Femur (tissue), 1 donor: ENCODE measurements around the gene HMHB1.
A peak's percentile ranks its signal among the peaks of the same experiment; 100 is the strongest.
"Not testable (repeated sequence)": the region's sequence is repeated elsewhere in the genome, so short reads cannot be mapped to it uniquely, and the experiment has no call there.

ENCODE experiments used
- DNase-seq: peaks from one replicate; pipeline ENCODE4 v3.0.0-alpha.2; 2017

HMHB1 gene

DNA sequence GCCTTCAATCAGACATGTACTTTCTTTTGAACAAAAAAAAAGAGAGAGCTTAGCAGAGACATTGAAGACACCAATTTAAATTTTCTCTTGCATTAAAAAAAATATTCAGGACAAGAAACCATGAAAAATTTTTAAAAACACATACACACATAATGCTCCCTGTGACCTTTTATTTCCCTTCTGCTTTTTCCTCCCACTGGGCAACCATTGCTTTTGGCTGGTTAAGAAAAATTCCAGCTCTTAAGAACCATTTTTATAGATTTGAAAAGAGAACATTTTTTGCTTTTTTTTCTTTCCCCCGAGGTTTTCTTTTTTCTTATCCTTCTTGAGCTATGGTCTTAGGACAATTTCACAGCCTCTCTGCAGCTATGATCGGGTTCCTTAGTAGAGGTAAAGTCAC lies 6.1 kb upstream of the HMHB1 start:
- no peak for DNase-seq

DNA sequence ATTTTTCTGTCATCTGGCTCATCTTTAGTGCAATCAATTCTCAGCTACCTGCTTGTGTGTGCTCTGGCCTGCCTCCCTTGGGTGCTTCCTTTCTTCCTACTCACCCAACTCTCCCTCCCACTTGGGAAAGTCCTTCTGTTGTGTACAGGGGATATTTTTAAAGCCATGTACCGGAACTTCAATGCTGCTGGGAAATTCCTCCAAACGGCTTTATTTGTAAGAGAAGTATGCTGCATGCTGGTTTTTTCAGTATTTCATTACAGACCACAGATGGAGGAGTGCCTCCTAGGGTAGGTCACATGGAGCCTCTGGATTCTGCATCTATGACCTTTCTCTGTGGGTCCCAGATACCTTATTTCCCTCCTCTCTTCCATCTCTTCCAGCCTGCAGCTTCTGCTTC lies 5.4 kb upstream of the HMHB1 start:
- DNase-seq: no peak

DNA sequence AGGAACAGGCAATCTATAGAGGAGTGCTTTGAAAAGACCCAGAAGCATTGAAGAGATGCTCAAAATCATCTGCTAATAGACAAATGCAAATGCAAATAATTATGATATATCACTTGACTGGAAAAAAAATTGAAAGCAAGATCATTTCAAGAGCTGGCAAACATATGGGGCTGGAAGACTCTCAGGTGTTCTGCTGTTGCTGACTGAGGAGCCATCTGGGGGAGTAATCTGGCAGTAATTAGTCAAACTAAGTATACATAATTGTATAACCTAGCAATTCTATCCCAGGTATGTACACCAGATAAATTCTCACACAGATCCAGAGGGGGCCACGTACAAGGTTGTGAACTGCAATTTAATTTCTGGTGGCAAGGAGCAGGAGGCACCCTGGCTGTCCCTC lies 4.6 kb upstream of the HMHB1 start:
- DNase-seq: no peak

DNA sequence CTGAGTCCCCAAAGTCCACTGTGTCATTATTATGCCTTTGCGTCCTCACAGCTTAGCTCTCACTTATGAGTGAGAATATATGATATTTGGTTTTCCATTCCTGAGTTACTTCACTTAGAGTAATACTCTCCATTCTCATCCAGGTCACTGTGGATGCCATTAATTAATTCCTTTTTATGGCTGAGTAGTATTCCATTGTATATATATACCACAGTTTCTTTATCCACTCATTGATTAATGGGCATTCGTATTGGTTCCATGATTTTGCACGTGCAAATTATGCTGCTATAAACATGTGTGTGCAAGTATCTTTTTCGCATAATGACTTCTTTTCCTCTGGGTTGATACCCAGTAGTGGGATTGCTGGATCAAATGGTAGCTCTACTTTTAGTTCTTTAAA lies 4.4 kb downstream of the HMHB1 start:
- not testable (repeated sequence) for DNase-seq

DNA sequence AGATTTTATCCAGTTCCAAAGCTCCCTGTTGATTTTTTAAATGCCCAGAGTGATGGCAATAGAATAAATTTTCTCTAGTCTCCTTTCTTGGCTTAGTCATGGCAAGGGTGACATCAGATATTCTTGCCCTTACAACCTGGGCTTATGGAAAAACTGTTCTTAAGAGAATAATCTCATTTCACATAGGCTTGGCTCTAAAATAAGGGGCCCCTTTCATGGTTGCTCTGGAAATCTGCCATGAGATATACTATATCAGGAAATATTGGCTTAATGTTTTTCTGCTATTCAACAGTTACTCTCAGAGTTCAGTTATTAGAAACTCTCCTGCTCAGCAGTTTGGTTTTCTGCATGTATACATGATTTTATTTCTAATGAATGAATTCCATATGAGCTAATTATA lies 7.8 kb downstream of the HMHB1 start:
- no peak for DNase-seq

DNA sequence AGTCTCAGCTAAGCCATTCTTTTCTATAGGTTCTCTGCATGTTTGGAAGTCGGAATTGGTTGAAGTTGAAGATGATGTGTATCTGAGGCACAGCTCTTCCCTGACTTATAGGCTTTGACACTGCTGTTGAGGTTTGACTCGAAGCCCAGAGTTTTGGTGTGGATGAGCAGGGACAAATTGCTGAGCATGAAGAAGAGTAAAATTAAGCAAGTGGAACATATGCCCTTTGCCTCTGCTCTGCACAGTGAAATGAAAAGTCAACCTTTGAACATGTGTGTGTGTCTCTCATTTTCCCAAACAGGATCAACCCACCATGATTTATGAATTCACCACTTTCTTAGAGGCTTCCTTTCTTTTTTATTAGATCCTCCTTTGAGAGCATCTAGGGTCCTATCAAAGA lies 8.5 kb downstream of the HMHB1 start:
- DNase-seq: no peak

DNA sequence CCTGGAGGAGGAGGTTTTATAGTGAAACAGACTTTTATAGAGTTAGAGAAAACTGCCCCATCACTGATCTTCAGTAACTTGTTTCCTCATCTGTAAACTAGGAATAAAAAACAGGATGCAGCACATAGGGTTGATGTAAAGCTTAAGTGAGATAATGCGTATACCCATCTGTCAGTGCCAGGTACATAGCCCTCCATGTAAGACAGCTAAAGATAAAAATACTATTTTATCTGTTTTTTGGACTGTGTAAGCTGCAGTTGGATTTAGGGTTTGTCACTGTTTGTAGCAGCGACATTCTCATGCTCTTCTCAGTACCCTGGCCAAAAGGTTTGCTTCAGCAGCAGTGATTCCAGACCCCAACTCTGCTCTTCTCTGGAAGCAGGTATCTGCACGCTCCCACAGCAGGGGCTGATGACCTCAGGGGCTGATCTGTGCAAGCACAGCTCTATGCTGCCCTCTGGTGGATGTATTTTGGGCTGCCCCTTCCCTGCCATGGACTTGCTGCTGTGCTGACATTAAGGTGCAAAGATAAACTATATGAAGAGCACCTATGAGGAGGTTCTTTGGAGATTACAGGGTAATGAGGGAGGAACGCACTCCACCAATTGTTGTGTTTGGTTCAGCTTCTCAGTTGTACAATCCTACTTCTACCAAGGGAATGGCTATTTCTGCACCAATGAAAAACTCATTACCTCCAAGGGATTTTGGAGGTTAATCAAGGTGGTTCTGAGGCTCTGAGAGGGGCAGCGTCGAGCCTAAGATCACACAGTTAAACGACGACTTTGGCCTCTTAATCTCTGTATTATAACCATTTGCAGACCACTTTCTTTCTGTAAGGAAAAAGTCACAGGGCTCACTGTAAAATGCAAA lies 13.1 kb downstream of the HMHB1 start:
- peak; percentile 86 for DNase-seq

DNA sequence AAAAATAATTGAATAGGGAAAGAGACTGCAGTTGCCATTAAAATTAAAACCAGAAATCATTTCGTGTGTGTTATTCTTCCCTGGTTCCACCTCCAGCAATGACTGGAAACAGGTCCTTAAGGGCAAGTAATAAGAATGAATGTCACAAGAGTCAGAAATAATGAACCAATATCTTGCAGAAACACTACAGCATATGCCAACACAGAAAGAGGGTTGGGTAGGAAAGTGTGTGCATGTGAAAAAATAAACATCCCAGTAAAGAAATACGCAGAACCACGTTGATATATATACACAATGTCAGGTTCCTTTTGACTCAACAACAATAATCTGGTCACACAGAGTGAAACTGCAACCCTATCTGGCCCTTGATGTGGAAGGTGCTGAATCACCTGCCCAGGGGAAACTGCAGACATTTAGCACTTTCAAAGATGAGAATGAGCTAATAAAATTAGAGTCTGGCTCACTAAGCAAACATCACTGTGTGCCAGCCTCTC lies 15.0 kb downstream of the HMHB1 start:
- no peak for DNase-seq

DNA sequence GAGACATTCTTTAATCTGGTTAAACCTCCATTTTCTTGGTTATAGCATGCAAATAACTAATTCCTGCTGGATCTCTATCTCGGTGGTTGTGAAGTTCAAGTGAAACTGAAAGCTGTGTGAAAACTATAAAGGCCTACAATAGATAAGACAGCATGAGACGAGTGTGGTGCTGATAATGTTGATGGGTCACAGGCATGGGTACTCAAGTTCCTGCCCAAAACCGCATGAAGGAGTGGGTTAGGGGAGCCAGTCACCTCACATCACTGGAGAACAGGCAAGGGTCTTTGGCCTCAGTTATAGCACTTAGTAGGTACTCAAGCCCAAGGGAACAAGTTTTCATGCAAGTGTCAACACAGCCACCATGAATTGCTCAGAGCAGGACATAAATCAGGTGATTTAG lies 16.7 kb downstream of the HMHB1 start:
- DNase-seq: no peak

DNA sequence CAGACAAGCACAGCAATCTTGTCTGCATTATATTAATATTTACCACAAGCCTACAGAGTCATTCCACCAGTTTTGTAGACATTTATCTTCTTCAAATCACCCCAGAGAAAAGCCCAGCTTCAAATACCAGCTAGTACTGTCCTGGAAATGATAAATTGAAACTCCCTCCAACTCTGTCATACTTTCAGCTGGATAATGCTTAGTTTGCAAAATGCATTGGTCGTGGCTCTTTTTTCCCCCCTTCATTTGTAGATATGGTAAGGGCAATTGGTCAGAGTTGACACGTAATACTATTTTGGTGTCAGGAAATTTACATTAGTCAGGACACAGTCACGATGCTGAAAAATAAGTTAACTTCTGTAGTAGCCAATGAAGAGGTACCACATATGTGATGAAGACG lies 21.2 kb downstream of the HMHB1 start:
- DNase-seq: no peak

DNA sequence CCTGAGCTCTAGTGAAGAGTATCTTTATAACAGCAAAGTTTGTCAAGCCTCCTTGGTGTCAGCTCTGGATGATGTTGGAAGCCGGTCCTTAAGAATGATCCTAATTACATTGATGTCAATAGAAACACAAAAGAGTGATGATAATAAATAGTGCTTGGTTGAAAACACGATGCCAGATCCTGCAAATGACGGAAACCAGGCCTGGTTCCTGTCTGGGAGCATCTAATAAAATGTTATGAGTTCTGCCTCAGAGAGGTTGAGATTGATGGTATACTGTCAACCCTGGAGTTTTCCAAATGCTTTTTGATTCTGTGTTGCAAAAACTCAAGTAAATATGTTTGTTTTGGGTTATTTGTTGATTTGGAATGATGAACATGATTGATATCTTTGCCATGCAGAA lies 23.3 kb downstream of the HMHB1 start:
- no peak for DNase-seq

DNA sequence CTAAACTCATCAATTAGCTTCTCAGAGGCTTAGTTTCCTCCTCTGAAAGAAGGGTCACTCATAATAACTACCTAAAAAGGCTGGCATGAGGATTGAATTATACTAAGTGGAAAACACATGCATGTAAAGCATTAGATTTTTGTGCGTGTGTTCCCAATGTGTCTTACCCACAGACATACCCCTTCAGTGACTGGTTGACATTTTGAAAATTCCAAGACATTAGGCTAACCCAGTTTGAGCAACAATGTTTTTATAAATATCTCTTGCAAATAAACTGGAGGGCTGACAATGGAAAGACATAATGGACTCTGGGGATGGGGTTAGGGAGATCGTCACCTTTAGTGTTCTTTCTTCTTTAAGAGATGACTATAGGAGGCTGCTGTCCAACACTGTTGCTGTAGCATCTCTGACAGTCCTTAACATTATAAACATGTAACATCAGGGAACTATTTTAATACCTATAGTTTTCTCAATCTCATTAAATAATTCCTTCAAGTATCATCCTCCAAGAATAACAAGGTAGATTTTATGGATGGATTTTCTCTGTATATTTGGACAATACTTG lies 24.3 kb downstream of the HMHB1 start:
- DNase-seq: no peak

DNA sequence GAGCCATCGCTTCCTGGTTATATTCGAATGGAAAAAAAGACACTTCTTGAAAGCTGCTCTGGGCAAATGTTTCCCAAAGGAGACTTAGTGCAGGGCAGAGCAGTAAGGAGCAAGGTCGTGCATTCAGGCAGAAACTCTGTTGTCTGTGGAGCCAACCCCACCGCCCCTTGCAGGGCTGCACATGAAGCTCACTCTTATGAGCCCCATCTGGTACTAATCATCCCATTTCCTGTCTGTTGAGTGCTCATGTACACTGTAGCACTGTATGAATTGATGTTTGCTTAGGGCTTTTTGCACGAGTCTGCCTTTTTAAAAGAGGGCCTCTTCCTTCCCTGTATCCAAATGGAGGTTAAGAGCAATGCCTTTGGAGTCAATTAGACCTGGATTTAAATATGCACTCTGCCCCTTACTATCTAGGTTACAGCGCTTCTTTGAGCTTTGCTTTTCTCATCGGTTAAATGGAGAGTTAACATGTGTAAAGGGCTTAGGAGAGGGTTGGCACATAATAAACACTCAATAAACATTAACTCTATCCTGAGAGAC lies 25.4 kb downstream of the HMHB1 start:
- peak; percentile 75 for DNase-seq

DNA sequence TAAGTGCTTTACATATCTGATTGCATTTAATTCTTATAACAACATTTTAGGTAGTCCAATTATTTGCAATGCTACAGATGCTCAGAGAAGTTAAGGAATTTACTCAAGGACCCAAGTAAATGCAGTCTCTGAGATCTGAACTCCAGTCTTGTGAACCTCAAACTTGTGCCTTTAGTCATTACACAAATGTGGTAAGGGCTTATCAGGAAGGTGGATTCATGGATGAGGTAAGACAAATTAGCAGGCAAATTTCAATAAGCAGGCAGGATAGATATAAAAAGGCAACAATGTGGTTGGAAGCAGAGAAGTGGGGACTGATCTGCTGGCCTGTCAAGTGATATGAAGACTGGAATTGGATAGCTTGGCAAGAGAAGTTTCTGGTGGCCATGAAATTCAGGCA lies 29.5 kb downstream of the HMHB1 start:
- DNase-seq: no peak

DNA sequence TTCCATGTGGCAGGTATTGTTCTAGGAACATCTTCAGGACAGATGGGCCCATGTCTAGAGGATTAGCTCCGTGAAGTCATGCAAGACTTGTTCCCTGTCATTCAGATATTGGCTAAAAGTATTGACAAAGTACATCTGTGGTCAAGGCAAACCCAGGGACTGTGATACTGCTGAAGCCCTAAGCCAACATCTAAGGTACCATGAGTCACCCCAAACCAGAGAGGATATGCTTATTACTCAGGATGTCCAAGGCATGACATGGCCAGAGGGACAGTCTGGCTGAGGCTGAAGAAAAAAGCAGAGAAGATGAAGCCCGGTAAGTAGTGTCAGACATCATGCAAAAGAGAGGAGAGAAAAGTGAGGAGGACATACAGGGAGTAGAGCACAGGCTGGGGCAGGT lies 31.0 kb downstream of the HMHB1 start:
- no peak for DNase-seq

DNA sequence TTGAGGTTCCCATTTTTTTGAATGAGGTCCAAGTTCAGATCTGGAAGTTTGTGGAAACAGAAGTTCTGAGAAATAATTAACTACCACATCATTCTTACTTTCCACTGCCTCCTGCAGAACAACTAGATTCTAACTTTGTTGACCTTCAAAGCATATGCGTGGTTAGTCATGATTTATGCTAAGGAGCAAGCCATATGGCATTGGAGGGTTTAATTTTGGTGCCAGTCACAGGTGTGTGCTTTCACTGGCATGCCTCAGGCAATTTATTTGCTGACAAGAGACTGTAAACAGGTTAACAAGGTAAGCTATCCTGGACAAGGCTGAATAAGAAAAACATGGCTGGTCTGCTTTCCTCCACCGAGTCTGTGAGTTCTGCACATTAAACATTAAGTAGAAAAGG lies 31.5 kb downstream of the HMHB1 start:
- no peak for DNase-seq

DNA sequence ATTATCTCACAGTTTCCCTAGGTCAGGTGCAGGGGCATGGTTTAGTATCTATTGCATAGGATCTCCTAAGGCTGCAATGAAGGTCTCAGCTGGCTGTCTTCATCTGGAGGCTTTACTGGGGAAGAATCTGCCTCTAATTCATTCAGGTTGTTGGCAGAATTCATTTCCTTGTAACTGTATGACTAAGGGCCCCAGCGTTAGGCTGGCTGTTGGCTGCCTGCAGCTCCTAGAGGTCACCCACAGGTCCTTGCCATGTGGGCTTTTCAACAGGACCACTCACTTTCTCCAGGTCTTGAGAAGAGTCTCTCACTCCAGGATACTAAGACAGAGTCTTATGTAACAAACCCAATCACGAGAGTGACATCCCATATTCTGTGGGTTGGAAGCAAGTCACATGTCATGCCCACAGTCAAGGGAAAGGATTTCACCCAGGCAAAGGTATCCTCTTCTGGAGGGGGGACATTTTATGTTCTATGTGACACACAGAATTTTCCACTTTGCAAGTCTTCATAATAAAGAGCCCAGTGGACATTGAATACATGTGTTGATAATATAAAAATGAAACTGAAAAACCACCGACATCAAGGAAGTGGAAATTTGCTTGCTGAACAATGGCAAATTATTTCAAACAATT lies 38.2 kb downstream of the HMHB1 start:
- no peak for DNase-seq

DNA sequence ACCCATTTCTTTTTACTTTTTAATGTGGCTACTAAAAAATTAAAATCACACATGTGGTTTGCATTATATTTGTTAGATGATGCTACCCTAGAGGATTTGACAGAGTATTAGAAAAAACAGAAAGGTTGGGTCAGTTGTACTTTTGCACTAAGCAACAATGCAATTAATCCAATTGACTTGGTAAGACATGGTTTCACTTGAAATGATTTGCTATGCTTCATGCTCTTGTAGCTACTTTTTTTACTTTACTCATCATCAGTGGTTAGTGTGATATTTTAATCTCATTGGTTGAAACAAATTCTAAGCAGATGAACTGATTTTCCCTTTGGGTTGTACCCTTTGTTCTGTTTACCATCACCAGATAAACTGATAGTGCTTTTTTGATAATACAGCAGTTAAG lies 39.4 kb downstream of the HMHB1 start:
- no peak for DNase-seq

DNA sequence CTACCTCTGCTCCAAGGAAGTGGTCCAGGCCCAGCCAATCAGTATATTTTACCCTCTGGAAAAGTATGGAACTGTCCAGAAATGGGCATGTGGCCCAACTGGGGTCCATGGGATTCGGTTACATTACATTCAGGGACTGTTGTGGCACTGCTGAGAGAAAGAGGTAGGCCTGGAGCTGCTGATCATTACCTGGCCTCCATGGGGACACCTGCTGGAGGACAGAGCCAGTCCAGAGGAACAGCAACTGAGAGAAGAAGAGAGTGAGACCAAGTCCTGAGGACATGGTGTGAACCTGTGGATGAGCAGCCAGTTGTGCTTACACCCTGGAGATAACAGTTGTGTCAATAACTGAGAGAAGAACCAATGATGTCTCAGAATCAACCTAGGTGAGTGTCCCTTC lies 48.2 kb downstream of the HMHB1 start:
- no peak for DNase-seq

DNA sequence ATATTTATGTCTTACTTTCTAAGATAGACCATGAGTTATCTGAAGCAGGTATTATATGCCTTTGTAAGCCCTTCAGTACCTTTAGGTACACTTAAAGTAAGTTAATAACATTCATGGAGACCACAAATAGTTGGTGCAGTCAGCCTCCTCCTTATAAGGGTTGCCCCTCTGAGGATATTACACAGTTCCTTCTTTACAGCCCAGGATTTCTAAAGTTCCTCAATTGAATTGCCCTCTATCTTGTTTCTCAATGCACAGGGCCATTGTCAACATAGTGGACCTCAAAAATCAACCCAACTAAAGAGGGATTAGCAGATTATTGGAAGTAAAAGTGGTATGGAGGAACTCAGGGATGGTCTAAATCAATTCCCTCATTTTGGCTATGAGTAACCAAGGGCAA lies 50.3 kb downstream of the HMHB1 start:
- no peak for DNase-seq

DNA sequence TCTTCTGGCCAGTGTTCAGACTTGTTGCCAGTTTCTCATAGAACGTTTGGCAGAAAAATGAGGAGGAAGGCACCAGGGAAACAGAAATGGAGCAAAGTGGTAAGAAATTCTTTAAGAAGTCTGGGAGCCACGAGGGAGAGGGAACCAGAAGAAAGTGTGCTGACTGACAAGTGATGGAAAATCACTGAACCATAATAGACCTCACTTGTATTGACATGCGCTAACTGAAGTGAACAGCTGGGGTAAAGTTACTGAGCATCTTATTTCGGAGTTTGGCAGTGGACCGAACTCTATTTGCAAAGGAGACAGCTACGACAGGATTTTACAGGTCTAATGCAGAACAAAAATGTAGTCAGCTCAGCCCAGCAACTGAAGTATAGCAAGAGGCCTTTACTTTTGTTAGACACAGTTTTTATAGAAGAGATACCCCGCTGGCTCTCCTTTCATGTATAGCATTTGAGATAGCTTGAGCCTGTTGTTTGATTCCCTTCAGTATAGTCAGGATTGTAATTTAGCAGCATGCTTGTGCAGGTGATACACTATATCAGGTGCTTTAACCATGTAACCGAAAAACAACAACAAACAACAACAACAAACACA lies 53.6 kb downstream of the HMHB1 start:
- DNase-seq: peak; percentile 30
